HG02852 (cell line): ENCODE measurements around the gene TRIM24.
"Not testable (repeated sequence)": the region's sequence is repeated elsewhere in the genome, so short reads cannot be mapped to it uniquely, and the experiment has no call there.

Experiments
- ATAC-seq: cut with Tn5 transposase; IDR thresholded peaks from one replicate; pipeline ENCODE4 v1.9.1; 2021; ENCODE audit warnings: mild to moderate bottlenecking, moderate library complexity; ENCODE audit not compliant: unreplicated experiment

The TRIM24 gene

GRCh38 chr7:138525757-138526156 lies 65.7 kb downstream of the TRIM24 start:
- ATAC-seq, result no peak

GRCh38 chr7:138527746-138528223 lies 67.7 kb downstream of the TRIM24 start:
- ATAC-seq, result no peak

- not testable (repeated sequence) for ATAC-seq
Measured at GRCh38 chr7:138536833-138537232, 76.8 kb downstream of the TRIM24 start.

- ATAC-seq, result peak; percentile 33
Measured at GRCh38 chr7:138538518-138538917, 78.5 kb downstream of the TRIM24 start.

- no peak for ATAC-seq
Measured at GRCh38 chr7:138538997-138539644, 79.1 kb downstream of the TRIM24 start.

GRCh38 chr7:138542183-138542582 lies 82.1 kb downstream of the TRIM24 start:
- peak; percentile 97 for ATAC-seq

- no peak for ATAC-seq
Measured at GRCh38 chr7:138543739-138544138, 83.7 kb downstream of the TRIM24 start.

- ATAC-seq, result no peak
Measured at GRCh38 chr7:138545123-138545522, 85.1 kb downstream of the TRIM24 start.

GRCh38 chr7:138546064-138546619 lies 86.1 kb downstream of the TRIM24 start:
- ATAC-seq, result no peak

- ATAC-seq, result no peak
Measured at GRCh38 chr7:138546829-138547228, 86.8 kb downstream of the TRIM24 start.

- no peak for ATAC-seq
Measured at GRCh38 chr7:138549082-138549481, 89.0 kb downstream of the TRIM24 start.

- no peak for ATAC-seq
Measured at GRCh38 chr7:138550337-138550736, 90.3 kb downstream of the TRIM24 start.

GRCh38 chr7:138551102-138551501 lies 91.0 kb downstream of the TRIM24 start:
- no peak for ATAC-seq

GRCh38 chr7:138553805-138554204 lies 93.7 kb downstream of the TRIM24 start:
- ATAC-seq, result no peak

- no peak for ATAC-seq
Measured at GRCh38 chr7:138554674-138555073, 94.6 kb downstream of the TRIM24 start.

GRCh38 chr7:138555684-138556083 lies 95.6 kb downstream of the TRIM24 start:
- no peak for ATAC-seq

GRCh38 chr7:138556771-138557484 lies 96.9 kb downstream of the TRIM24 start:
- no peak for ATAC-seq

GRCh38 chr7:138559448-138559847 lies 99.4 kb downstream of the TRIM24 start:
- no peak for ATAC-seq

- ATAC-seq, result no peak
Measured at GRCh38 chr7:138563808-138564207, 103.7 kb downstream of the TRIM24 start.

GRCh38 chr7:138564365-138564764 lies 104.3 kb downstream of the TRIM24 start:
- no peak for ATAC-seq

GRCh38 chr7:138565071-138565450 lies 105.0 kb downstream of the TRIM24 start:
- no peak for ATAC-seq

GRCh38 chr7:138565451-138566114 lies 105.5 kb downstream of the TRIM24 start:
- no peak for ATAC-seq
